Mesenteric fat pad (tissue), 1 donor: Measurements from ENCODE around the gene FAM13C. TPM values are rescaled to one million over a fixed set of nuclear protein-coding genes. Genes with fewer than 3 reads are reported as not detected.
"Not testable (repeated sequence)": the region's sequence is repeated elsewhere in the genome, so short reads cannot be mapped to it uniquely, and the experiment has no call there.

Experiments
- DNase-seq: peaks from one replicate; pipeline ENCODE4 v3.0.0-alpha.2; 2020; ENCODE audit warnings: low spot score
- total RNA-seq: library from RNA; stranded (reverse); fragmentation: NEBNext Ultra II Directional; extraction: Animal tissue kit (Norgen Biotek cat#: 25700); gene quantifications from one replicate; pipeline ENCODE4 v1.2.1, GENCODE V29; 2021
- donor health status: DM: yes; HTN: yes; CAD: no.

The FAM13C gene
- total RNA-seq, 1 donor from 2014 or later = 4.4 TPM

DNA sequence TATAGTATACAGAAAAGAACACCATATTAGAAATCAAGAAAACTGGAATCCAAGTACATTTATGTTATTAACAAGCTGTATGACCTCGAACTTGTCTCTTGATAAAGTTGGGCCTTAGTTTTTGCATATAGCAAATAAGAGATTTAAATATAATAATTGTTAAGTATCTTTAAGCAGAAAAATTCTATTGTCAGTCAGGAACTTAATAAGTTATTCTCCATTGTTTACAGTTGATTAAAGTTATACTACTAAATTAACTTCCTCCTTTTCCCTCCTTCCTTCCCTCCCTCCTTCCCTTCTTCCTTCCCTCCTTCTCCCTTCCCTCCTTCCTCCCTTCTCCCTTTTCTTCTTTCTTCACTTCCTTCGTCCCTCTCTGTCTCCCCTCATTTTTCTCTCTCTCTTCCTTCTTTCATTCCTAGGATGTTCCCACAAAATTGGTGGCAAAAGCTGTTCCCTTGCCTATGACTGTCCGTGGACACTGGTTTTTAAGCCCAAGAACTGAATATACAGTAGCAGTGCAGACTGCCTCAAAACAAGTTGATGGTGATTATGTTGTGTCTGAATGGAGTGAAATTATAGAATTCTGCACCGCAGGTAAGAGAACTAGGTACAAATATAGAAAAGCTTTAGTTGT, 126.2 kb downstream of the FAM13C start:
- DNase-seq = no peak

- no peak for DNase-seq
Measured at GRCh38 chr10:59234816-59235429, 127.4 kb downstream of the FAM13C start.

DNA sequence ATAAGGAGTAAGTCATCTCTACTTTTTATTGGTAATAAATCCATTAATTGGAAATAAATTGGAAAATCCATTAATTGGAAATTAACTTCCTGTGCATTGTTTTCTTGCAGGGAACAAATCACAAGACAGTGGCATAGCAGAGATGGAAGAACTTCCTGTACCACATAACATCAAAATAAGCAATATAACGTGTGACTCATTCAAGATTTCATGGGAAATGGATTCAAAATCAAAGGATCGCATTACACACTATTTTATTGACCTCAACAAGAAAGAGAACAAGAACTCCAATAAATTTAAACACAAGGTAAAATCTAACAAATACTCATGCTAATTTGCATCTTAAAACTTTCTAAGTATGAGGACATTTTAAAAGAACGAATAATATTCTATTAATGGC, 128.2 kb downstream of the FAM13C start:
- no peak for DNase-seq

DNA sequence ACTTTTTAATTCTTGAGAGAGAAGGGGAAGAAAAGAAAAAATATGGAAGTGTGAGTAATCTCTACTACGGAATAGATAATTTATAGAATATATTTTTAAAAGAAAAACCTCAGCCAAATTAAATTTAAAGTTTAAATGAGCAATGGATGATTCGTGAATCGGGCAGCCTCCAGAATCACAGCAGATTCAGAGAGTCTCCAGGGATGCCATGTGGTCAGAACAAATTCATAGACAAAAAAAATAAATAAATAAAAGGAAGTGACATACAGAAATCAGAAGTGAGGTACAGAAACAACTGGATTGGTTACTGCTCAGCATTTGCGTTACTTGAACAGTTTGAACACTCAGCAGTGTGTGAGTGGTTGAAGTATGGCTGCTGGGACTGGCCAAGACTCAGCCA, 132.9 kb downstream of the FAM13C start:
- DNase-seq = no peak

- no peak for DNase-seq
Measured at GRCh38 chr10:59227136-59227673, 135.1 kb downstream of the FAM13C start.

DNA sequence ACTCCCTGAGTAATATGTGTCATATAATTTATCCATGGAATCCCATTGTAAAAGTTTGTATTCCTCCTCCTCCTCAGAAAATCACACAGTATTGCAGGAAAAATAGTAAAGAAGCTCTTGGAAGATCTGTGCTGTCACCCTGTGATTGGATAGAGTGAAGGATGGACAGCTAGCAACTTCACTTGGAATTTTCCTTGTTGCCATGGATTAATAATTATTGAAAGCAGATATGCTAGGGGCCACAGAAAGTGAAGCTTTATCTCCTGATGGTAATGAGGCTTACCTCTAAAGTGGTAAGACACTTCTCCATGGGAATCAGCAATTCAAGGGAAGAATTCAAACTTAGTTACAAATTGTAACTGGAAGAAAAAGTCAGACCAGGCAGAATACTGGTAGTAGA, 137.1 kb downstream of the FAM13C start:
- DNase-seq = no peak

DNA sequence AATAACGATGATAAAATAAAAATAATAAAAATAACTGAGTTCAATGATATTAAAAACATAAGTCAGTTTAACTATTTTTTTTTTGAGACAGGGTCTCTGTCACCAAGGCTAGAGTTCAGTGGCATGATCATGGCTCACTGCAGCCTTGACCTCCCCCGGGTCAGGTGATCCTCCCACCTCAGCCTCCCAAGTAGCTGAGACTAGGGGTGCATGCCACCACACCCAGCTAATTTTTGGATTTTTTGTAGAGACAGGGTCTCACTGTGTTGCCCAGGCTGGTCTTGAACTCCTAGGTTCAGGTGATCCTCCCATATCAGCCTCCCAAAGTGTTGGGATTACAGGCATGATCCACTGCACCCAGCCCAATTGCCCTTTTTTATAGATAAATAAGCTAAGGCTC, 138.8 kb downstream of the FAM13C start:
- not testable (repeated sequence) for DNase-seq

GRCh38 chr10:59222788-59223187, 139.6 kb downstream of the FAM13C start:
- DNase-seq = no peak

DNA sequence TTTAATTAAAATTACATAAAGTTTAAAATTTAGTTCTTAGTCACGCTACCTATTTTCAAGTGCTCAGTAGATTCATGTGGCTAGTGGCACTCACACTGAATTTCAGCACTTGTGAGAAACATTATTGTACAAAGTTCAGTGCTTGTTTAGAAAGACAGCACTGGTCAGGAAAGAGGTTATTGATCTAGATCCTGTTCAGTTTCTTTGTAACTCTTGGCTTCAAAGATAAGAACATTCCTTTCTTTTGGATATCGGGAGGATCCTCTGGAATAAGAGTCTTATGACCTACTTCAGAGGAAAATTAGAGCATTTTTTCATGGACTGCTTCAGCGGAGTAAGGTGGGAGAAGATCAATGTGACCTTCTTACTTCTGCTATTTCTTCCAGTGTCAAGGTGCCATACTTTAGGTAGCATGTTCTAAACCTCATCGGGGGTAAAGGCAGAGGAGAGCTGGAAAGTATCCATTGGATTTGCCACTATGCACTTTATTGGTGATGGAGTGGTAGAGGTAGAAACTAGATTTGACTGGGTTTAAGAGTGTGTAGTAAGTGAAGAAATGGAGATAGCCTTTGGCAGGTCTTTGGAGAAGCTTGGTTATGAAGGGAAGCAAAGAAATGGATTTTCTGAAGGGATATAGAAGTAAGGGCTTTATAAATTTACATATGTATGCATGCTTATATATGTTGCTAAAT, 146.0 kb downstream of the FAM13C start:
- no peak for DNase-seq

DNA sequence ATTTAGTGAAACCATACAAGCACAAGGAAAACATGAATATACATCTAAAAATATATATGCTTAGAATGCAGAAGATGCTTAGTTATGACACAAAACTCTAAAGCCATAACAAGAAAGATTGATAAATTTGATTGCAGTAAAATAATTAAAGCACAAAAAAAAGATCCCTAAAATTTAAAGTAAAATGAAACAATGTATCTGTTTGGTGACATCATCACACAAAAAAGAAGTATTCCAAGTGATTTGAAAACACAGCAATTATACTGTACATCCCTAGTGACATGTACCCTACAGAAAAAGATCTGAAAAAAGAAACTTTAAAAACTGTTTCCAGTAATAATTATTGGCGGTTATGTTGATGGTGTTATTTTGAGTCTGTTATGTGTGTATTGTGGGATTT, 148.2 kb downstream of the FAM13C start:
- DNase-seq = no peak

DNA sequence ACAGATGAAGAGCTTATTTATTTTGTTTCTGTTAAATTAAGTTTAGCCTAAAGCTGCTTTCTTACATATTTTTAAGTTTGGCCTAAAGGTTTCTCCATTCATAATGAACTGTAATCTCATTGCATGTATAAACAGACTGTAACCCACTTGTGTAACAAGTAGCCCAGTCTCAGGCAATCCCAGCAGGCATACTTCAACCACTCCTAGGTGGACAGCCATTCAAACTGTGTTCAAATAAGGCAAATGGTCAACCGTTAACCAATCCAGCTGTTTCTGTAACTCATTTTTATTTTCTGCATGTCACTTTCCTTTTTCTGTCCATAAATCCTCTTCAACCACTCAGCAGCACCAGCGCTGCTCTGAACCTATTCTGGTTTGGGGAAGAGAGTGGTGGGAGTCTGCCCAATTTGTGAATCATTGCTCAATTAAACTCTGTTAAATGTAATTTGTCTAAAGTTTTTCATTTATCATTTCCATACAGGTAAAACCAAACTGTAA, 150.0 kb downstream of the FAM13C start:
- no peak for DNase-seq

- no peak for DNase-seq
Measured at GRCh38 chr10:59206204-59206720, 156.1 kb downstream of the FAM13C start.

Other genes starting within 250 kb of the FAM13C start
- not detected for gene PHYHIPL, start 185.9 kb downstream of the FAM13C start, total RNA-seq